ENCODE data around the gene MICAL2.

The MICAL2 gene

GRCh38 chr11:12212821-12213185 lies 102.4 kb downstream of the MICAL2 start:
- no peak for DNase-seq

- no peak for DNase-seq
Observed at GRCh38 chr11:12213883-12214282, 103.5 kb downstream of the MICAL2 start.

- DNase-seq: no peak
Observed at GRCh38 chr11:12214751-12215150, 104.4 kb downstream of the MICAL2 start.

- no peak for DNase-seq
Observed at GRCh38 chr11:12215181-12215593, 104.8 kb downstream of the MICAL2 start.

GRCh38 chr11:12216041-12216451 lies 105.7 kb downstream of the MICAL2 start:
- DNase-seq: no peak

- no peak for DNase-seq
Observed at GRCh38 chr11:12216671-12217374, 106.4 kb downstream of the MICAL2 start.

- DNase-seq: no peak
Observed at GRCh38 chr11:12217879-12218278, 107.5 kb downstream of the MICAL2 start.

GRCh38 chr11:12218909-12219308 lies 108.5 kb downstream of the MICAL2 start:
- DNase-seq: no peak

- no peak for DNase-seq
Observed at GRCh38 chr11:12219757-12220156, 109.4 kb downstream of the MICAL2 start.

GRCh38 chr11:12220305-12220704 lies 109.9 kb downstream of the MICAL2 start:
- DNase-seq: no peak

- DNase-seq: no peak
Observed at GRCh38 chr11:12221051-12221535, 110.7 kb downstream of the MICAL2 start.

- no peak for DNase-seq
Observed at GRCh38 chr11:12222055-12222792, 111.8 kb downstream of the MICAL2 start.

- no peak for DNase-seq
Observed at GRCh38 chr11:12223771-12224536, 113.6 kb downstream of the MICAL2 start.

GRCh38 chr11:12224537-12224893 lies 114.1 kb downstream of the MICAL2 start:
- peak; percentile 70 for DNase-seq

GRCh38 chr11:12225046-12225739 lies 114.8 kb downstream of the MICAL2 start:
- no peak for DNase-seq

- DNase-seq: no peak
Observed at GRCh38 chr11:12226093-12226492, 115.7 kb downstream of the MICAL2 start.

GRCh38 chr11:12229450-12230229 lies 119.2 kb downstream of the MICAL2 start:
- DNase-seq: no peak

GRCh38 chr11:12232160-12232559 lies 121.8 kb downstream of the MICAL2 start:
- DNase-seq: no peak

- no peak for DNase-seq
Observed at GRCh38 chr11:12232817-12233601, 122.6 kb downstream of the MICAL2 start.

GRCh38 chr11:12233602-12233925 lies 123.2 kb downstream of the MICAL2 start:
- DNase-seq: no peak

GRCh38 chr11:12234221-12234620 lies 123.8 kb downstream of the MICAL2 start:
- no peak for DNase-seq

GRCh38 chr11:12235080-12235479 lies 124.7 kb downstream of the MICAL2 start:
- no peak for DNase-seq
